Smooth muscle cell (in vitro differentiated cells): Measurements from ENCODE around the gene AFAP1L2. TPM values are rescaled to one million over a fixed set of nuclear protein-coding genes. Genes with fewer than 3 reads are reported as not detected.

Experiments used
- DNase-seq: peaks from one replicate; lab custom pipeline; 2025; ENCODE audit not compliant: unreplicated experiment; lab: John Stamatoyannopoulos, UW
- H2AFZ ChIP-seq: fragments of 200-600 bp; sonication (generic); 2 replicates; pipeline ENCODE4 v1.6.0; 2016; ENCODE audit warnings: antibody characterized with exemption, low read depth, mild to moderate bottlenecking
- H3F3A ChIP-seq: fragments of 200-600 bp; sonication (generic); 2 replicates; pipeline ENCODE4 v1.6.0; 2017; ENCODE audit warnings: antibody characterized with exemption, low read depth
- H3K27ac ChIP-seq: fragments of 200-600 bp; sonication (generic); 2 replicates; pipeline ENCODE4 v1.5.1; 2016; ENCODE audit warnings: low read depth, mild to moderate bottlenecking
- H3K27me3 ChIP-seq: fragments of 200-600 bp; sonication (generic); 2 replicates; pipeline ENCODE4 v1.6.1; 2016; ENCODE audit warnings: low read depth, mild to moderate bottlenecking
- H3K36me3 ChIP-seq: fragments of 200-600 bp; sonication (generic); 2 replicates; pipeline ENCODE4 v1.5.1; 2016; ENCODE audit warnings: low read depth
- H3K4me1 ChIP-seq: fragments of 200-600 bp; sonication (generic); 2 replicates; pipeline ENCODE4 v1.5.1; 2016; ENCODE audit warnings: low read depth
- H3K4me2 ChIP-seq: fragments of 200-600 bp; sonication (generic); 2 replicates; pipeline ENCODE4 v1.6.0; 2016; ENCODE audit warnings: mild to moderate bottlenecking
- H3K4me3 ChIP-seq: fragments of 200-600 bp; sonication (generic); 2 replicates; pipeline ENCODE4 v1.5.1; 2016; ENCODE audit warnings: mild to moderate bottlenecking
- H3K79me2 ChIP-seq: fragments of 200-600 bp; sonication (generic); 2 replicates; pipeline ENCODE4 v1.6.0; 2016; ENCODE audit warnings: low read depth, mild to moderate bottlenecking
- H3K9ac ChIP-seq: fragments of 200-600 bp; sonication (generic); 2 replicates; pipeline ENCODE4 v1.6.0; 2016; ENCODE audit warnings: low read depth
- H3K9me3 ChIP-seq: fragments of 200-600 bp; sonication (generic); replicated peaks from 2 replicates; pipeline ENCODE4 v1.5.1; 2016; ENCODE audit warnings: low read depth
- H4K20me1 ChIP-seq: fragments of 200-600 bp; sonication (generic); 2 replicates; pipeline ENCODE4 v1.6.0; 2016; ENCODE audit warnings: low read depth
- CTCF ChIP-seq: fragments of 200-600 bp; sonication (generic); IDR thresholded peaks from 2 replicates; pipeline ENCODE4 v1.5.1; 2017; ENCODE audit warnings: borderline replicate concordance, mild to moderate bottlenecking, antibody characterized with exemption; ENCODE audit not compliant: insufficient read depth, poor library complexity, severe bottlenecking
- WGBS: methylation state at CpG from one replicate; pipeline ENCODE4 v1.1.7; 2016; ENCODE audit warnings: low lambda C conversion rate; 5-methylcytosine and 5-hydroxymethylcytosine counted together
- polyA plus RNA-seq: library from polyadenylated mRNA; unstranded; fragments of >200 nt; fragmentation: Nextera tagmentation; extraction: Ambion mirVana; gene quantifications from 2 replicates; pipeline ENCODE4 v1.2.1, GENCODE V29; 2016
- total RNA-seq: library from RNA; depleted of rRNA; stranded (reverse); fragments of >200 nt; gene quantifications from 2 replicates; pipeline ENCODE4 v1.2.3, GENCODE V29; 2014

AFAP1L2 gene
- total and polyA plus RNA-seq, 2 experiments from 2014 or later, result 43.3 to 47.2 TPM

DNA sequence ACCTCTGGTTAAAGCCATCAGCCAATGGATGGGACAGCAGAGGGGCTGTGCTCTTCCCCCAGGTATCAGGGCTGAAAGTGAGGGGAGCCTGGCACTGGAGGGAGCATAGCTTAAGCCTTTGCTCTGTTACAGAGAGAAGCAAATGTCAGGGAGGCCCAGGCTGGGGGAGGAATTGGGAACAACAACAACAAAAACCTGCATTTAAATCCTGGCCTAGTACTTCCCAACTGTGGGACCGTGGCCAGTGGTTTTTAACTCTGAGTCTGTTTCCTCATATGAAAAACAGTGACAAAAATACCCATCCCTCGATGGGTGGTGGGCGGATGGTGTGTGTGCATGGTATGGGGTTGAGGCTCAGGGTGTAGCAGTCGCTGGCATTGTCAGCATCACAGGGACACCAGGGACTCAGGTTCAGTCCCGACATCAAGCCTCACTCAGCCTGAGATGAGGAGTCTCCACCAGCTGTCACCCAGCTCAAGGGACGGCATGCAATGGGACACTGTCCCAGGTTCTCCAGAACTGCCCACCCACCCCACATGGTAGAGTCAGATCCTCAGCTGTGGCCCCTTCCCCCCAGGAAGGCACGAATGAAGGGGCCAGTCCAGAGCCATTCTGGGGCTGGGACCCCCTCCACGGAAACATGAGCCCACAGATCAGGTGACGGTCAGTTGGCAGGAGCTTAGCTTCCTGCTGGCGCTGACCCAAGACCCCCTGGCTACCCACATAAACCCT lies 74.5 kb downstream of the AFAP1L2 start:
- DNase-seq, result no peak
- H2AFZ ChIP-seq, result no peak overlapping the region
- H3K9ac ChIP-seq, result no peak overlapping the region
- no peak overlapping the region for H3K27ac ChIP-seq
- H4K20me1 ChIP-seq, result peaks cover 27% of the 10 kb centered on the region
- no peak overlapping the region for H3K4me3 ChIP-seq
- WGBS, result 70% methylated on average over 10 of the region's 10 CpGs
- H3K4me2 ChIP-seq, result no peak overlapping the region
- peaks cover 25% of the 10 kb centered on the region for H3K4me1 ChIP-seq
- H3K36me3 ChIP-seq, result no peaks in the 10 kb centered on the region
- no peaks in the 10 kb centered on the region for H3K79me2 ChIP-seq
- no peaks in the 10 kb centered on the region for H3K9me3 ChIP-seq
- H3K27me3 ChIP-seq, result no peaks in the 10 kb centered on the region
- H3F3A ChIP-seq, result peaks cover 21% of the 10 kb centered on the region
- no peak for TF ChIP-seq CTCF

GRCh38 chr10:114328874-114329273 lies 75.4 kb downstream of the AFAP1L2 start:
- Histone ChIP-seq H3F3A (peaks cover 14% of the 10 kb centered on the region), H3K9ac (no peak overlapping the region), H3K79me2 (no peaks in the 10 kb centered on the region), H3K9me3 (no peaks in the 10 kb centered on the region), H3K36me3 (no peaks in the 10 kb centered on the region), H4K20me1 (peaks cover 18% of the 10 kb centered on the region), H3K4me1 (peaks cover 19% of the 10 kb centered on the region), H3K27ac (no peak overlapping the region), H3K4me3 (no peak overlapping the region), H2AFZ (no peak overlapping the region), H3K4me2 (no peak overlapping the region), H3K27me3 (no peaks in the 10 kb centered on the region)
- no peak for TF ChIP-seq CTCF
- 69% methylated on average over 6 of the region's 6 CpGs for WGBS
- no peak for DNase-seq

DNA sequence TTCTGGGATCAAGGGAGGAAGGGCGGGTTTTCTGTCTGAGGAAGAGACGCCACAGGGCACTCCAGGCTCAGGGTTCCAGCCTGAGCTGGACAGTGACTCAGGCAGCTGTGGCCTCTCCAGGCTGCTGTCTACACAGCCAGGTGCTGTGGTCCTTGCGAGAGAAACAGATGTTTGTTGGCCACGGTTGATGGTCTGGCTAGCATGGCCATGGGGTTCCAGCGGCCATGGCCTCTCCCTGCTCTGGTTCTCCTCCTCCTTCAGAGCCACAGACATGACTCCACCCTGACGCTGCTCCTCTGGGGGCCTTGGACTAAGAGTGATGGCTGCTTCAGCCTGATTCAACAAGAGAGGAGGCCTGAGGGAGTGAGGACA lies 75.9 kb downstream of the AFAP1L2 start:
- H3K4me3 ChIP-seq, result no peak overlapping the region
- no peaks in the 10 kb centered on the region for H3K9me3 ChIP-seq
- H3K9ac ChIP-seq, result no peak overlapping the region
- no peak for DNase-seq
- no peaks in the 10 kb centered on the region for H3K27me3 ChIP-seq
- TF ChIP-seq CTCF, result no peak
- H3K36me3 ChIP-seq, result no peaks in the 10 kb centered on the region
- no peak overlapping the region for H2AFZ ChIP-seq
- 85% methylated on average over 6 of the region's 6 CpGs for WGBS
- no peak overlapping the region for H3K4me2 ChIP-seq
- H4K20me1 ChIP-seq, result peaks cover 14% of the 10 kb centered on the region
- H3F3A ChIP-seq, result peaks cover 10% of the 10 kb centered on the region
- H3K79me2 ChIP-seq, result no peaks in the 10 kb centered on the region
- H3K27ac ChIP-seq, result no peak overlapping the region
- H3K4me1 ChIP-seq, result peaks cover 19% of the 10 kb centered on the region
